Cerebellar nuclear complex (tissue), 1 donor: ENCODE measurements around the gene GABRR2.
A peak's percentile ranks its signal among the peaks of the same experiment; 100 is the strongest.

Experiments used
- DNase-seq, 2 experiments: peaks; one replicate each; lab custom pipeline; 2025; lab: John Stamatoyannopoulos, UW

The GABRR2 gene

DNA sequence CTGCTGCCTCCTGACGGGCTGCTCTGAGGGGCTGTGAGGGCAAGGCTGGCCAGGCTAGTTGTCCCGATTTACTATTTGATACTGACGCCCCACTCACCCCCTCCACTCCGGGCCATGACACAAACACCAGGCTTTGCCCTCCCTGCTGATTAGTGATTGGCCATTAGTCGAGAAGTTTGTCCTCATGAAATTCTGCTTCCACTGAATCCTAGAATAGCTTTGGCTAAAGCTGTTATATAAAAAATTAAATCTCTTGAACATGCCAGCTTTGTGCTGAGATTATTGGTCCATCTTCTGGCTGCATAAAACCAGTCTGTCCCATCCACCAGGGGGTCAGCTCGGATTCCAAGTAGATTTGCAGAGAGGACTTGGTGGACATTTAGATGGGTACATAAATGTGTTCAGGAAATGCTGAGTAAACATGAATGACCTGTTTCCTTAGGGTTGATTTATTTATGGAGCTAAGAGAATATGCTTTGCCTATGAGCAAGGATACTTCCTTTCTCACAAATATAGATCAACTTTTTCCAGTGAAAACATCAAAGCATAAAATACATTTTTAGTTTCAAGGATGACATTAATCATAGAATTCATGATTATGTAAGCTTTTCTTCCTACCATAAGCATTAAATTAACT lies at the start of gene GABRR2:
Gene GABRR2, minus strand, starts transcription at position 51 of the 637 bp plus-strand sequence. CDS start 134 bp downstream, outside the sequence.
- no peak for DNase-seq

DNA sequence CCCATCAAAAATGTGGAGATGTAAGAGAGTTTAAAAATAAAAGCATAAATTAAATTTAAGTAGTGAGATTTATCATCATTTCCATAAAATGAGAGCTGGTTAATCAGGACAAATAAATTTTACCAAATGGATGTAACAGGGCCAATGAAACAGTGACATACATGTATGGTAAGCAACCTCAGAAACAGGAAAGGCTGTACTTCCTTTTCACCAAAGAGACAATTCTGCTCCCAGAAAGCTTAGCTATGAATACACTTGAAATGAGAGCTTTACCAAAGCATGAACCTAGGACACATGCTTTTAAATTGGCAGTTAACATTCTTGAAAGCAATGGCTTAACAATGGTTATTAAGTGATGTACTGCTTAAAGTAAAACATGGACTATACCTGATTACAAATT lies 49.5 kb upstream of the GABRR2 start:
- no peak for DNase-seq

DNA sequence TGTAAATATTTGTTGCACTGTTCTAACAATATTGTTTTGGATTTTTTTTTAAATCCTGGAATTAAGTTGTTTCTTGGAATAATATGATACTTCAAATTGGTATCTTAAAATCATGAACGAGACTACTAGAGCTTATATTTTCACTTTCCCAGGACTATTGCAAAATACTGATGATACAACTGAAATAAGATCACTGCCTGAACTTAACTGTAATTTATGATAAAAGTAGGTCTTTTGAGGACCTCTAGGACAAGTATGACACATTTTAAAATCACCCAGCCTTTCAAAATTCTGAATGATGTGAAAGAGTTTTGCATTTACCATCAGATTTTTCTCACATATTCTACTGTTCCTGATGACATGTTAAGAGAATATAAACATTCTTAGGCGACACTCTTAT lies 46.1 kb upstream of the GABRR2 start:
- DNase-seq, result no peak

DNA sequence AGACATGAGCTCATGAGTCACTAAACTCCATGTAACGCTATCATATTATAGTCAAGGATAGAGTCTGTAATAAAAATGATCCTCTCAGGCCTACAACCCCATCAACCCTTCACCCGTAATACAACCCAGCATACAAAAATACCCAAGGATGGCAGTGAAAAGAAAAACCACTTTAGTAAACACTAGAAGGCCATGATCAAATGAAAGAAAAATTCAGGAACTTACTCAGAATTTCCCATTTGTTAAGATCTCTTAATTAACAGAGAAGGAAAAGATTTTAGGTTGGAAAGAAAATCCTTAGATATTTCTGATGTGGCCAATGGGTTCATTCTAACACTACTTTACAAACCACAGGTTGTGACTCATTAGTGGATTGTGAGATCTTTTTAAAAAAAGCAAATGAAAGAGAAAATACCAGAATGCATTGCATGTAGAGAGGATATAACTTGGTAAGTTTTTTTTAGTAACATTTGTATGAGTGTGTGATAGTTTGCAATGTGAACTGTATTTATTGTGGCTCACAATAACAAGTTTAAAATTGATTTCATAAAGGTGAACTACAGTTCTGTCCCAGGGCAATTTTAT lies 45.4 kb upstream of the GABRR2 start:
- no peak for DNase-seq

DNA sequence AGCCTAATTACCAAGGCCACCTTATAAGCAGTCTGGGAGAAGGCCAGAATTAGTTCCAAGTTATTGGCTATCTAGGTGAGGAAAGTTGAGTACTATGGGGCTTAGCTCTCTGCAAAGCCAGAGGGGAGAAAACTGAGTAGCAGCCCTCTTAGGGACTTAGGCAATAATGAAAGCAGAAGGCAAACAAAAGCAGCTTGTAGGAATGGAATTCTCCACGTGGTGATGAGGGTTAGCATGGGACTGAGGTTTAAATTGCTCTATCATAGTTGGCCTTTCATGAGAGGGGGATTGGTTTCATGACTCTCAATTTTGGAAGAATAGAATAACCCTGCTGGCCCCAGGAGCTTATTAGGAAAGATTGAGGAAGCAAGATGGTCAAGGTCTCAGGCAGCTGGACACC lies 44.5 kb upstream of the GABRR2 start:
- DNase-seq, result no peak

DNA sequence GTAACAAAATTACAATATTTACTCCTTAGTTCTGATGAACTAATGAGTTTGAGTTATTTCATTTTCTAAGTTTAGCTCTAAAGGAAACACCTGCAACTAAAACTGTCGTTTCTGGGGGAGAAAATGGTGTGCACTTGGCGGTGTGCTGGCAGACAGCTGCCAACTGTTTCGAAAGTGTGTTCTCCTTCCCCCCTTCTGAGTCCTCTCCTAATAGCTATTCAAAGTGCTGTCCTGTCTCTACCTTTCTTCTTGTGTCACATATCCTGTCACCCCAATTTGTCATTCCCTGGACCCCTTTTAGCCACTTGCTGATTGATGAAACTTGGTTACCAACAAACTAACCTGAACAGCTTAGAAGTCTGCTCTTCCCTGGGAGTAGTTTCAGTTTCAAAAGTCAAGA lies 42.3 kb upstream of the GABRR2 start:
- no peak for DNase-seq

DNA sequence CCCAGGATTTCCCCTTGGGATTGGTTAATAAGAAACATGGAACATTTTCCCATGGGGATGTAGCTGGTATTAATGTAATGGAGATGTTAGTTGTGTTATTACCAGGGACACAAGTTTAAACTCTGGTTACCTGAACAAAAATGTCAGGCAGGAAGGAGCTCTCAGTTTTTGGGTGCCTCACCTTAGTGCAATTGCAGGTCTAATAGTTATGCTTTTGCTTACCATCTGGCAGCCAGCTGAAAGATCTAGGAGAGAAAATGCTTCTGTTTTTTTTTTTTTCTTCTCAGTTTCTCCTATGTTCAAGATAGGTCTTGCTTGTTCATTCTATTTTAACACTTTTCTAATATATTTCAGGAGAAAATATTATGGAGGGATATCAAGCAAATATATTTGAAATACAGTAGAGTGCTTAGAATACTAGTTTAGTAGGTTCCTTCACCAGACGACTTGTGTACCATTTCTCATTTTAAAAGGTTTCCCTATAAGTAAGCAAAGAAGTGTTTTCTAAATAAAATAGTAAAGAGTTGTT lies 41.6 kb upstream of the GABRR2 start:
- DNase-seq, result no peak

DNA sequence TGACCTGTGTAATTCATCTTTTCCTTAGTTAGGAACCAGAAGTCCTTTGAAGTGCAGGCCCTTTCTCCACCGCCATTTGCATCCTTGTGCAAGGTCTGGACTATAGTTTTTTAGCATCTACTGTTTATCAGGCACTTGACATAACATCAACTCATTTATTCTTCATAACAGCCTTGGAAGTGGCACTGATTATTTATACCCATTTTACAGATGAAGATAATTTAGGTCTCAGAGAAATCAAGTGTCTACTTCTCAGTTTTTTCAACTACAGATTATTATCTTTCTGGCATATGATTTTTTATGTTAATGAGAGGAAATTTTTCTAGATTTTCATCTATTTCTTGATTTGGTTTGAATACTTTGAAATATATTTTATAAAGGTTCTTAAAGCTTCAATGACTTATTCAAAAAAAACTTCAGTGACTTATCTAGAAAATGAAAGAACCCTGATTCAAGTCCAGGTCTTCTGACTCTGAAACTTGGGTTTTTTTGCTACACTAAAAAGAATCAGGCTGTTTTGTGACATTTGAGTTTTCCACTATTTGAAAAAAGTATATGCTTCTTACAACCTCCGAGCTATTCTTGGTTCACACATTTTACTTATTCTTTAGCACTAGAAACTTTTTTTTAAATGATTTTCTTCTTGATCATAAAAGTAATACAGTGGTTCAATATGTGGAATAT lies 40.6 kb upstream of the GABRR2 start:
- DNase-seq, result no peak

DNA sequence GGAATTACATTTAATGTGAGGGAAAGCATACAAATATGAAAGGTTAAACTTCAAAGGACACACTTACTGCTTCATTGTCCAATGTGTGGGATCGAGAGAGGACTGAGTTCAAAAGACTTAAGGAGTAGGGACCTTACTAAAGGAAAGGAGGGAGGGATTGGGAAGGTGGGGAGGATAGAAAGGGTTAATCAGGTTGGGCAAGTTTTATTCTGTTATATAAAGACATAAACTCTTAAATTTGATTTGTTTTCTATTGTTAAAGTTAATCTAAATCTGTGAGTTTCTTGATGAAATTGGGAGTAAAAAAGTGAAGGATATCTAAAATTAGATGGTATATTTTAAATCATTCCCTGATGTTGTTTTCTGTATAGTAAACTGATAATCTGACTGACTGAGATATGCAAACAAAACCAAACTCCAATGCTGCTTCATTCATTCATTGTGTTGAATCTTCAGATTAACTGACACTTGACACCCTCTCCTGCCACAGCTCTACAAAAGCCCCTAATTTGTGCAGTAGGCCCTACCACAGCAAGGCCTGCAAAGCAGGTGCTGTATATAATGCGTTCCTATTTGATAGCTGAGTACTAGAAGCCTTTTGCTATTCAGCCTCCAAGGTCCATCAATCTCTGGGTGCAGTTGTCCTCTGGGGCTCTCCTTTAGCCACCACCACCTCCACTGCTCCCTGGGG lies 38.7 kb upstream of the GABRR2 start:
- no peak for DNase-seq

DNA sequence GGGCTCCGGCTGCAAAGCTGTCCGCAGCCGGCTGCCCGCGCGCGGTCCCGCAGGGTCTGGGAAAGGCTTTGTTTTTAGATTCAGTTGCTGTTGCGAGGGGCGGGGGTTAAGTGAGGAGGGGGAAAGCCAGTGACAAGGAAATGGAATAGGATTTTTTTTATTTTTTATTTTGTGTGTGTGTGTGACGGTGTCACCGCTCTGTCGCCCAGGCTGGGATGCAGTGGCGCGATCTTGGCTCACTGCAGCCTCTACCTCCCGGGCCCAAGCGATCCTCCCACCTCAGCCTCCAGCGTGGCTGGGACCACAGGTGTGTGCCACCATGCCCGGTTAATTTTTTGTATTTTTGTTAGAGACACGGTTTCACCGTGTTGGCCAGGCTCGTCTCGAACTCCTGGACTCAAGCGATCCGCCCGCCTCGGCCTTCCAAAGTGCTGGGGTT lies 38.0 kb upstream of the GABRR2 start:
- no peak for DNase-seq

DNA sequence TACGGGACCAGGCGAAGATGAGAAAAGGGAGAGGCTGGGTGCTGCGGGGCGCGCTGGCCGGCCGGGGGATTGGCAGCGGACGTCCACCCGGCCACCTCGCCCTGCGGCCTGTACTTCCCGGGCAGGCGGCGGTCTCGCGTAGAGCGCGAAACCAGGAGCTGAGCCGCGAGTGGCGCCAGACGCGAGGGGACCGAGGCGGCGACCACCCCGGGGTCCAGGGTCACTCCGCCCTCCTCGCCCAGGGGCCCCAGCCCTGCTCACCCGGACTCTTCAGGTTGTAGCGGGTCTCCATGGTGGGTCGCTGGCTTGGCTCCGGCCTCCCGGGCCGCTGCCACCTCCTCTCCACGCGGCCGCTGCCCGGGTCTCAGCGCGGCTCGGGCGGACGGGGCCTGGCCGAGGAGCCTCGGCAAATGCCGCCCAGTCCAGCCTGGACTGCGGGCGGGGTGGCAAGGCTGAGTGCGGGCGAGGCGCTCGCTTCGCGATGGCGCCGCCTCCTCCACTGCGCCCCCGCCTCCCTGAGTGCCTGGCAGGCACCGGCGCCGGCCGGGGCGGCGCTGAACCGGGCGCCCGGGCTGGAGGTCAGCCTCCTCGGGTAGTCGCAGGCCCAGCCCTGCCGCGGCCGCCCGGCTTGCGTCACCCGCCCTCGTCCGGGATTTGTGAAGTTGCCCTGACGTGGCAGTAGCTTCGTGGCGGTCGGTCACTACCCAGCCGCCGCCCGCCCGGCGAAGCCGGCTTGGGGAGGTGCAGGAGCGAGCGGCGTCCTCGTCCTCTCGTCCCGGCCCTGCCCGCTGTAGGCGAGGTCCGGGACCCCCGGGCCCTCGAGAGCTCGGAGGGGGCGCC lies 37.4 kb upstream of the GABRR2 start, which contains the start of gene UBE2J1:
Gene UBE2J1, minus strand, starts transcription at position 445 of the 840 bp plus-strand sequence. Its CDS starts 153 bp downstream, at position 292.
- peak in 1 of 2 experiments; percentile 42 for DNase-seq

DNA sequence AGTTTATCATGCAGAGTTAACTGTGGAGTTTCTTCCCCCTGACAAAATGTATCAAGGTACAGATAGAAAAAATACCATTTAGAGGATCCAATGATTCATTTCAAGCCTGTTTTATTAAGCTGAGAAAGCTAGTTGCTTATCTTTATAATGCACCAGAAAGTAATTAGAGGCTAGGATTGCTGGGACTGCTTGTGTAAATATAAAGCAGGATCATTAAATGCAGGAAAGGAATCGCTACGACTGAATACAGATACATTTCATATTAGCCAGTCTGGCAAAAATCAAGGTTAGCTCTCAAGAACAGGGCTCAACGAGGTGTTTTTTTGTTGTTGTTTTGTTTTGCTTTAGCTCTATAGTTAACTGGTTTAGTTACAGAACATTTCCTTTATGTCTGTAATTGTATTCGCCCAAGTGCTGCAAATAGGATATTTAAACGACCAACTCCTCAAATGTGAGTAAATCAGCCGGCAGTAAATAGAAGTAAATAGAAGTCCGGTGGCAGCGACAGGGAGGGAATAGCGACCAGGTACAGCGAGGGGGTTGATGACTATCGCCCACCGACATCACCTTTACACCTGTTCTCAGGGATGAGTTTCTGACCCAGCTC lies 36.7 kb upstream of the GABRR2 start:
- DNase-seq, result no peak

DNA sequence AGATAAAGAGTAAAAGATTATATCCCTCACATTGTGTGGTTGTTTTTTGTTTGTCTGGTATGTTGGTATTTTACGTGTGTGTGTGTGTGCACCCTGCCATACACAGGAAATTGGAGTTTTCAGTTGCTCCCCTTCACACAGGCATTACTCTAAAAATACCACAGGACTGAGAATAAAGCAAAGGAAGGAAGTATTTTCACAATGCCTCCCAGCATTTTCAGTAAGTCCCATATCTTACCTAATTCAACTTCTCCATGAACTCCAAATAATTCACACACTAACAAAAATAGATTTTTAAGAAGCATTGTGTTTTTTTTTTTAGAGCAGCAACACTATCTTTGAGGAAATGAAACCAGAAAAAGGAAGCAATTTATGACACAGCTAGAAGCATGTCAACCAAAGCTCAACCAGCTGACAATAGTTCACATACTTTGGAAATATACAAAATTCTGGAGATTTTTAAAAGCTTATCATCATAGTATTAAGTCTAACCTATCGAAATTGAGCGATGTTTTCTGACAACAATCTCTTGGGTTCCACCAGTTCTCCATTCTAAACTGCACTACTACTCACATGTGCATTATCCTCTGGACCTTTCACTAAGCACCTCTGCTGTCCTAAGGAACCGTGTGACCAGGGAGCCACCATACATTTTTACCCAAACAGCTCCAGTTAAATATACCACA lies 35.3 kb upstream of the GABRR2 start:
- no peak for DNase-seq

DNA sequence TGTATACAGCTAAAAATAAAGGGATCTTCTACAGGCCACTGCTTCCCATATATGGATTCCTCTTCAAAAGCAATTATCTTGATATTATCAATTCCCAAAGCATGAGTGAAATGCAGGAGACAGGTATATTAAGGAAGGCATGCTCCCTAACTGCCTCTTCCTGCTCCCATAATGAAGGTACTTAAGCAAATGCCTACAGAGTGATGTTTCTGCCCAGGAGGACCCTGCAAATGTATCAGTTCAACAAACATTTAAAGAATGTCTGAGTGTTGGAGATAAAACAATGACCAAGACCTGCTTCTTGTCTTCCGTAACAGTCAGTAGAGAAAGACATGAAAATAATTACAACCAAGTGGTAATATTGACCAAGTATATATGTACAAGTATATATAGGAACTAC lies 33.3 kb upstream of the GABRR2 start:
- no peak for DNase-seq

DNA sequence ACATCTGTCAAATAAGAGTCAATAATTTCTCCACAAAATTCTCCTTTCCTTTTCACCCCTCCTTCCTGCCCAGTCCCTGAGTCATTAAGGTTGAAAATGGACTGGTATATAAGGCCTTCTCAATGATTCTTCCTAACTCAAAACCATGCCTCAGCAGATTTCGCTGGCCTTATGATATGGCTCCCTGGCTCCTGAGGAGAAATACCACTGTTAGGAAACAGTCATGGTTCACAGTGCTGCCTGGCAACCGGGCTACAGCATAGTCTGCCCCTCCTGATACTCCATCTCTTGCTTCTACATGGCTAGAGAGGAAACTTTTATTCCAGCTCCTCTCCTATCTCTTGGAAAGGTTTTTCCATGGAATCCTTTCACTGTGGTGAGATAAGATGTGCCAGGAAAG lies 32.7 kb upstream of the GABRR2 start:
- no peak for DNase-seq

DNA sequence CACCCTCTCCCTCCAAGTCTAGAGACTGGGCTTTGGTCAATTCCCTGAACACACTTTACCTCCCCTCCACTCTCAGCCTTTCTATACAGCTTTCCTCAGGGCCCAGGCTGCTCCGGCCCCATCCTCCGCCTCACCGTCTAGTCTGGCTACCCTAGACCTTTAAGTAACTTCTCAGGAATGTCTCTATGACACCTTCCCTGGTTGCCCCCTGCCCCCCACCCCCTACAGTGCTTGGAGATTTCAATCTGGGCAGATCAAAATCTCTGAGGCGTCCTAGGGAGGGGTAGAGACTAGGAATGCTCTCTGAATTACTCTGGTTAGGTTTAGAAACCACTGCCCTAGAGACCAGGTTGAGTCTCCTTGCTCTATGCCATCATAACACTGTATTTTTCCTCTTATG lies 31.3 kb upstream of the GABRR2 start:
- no peak for DNase-seq

DNA sequence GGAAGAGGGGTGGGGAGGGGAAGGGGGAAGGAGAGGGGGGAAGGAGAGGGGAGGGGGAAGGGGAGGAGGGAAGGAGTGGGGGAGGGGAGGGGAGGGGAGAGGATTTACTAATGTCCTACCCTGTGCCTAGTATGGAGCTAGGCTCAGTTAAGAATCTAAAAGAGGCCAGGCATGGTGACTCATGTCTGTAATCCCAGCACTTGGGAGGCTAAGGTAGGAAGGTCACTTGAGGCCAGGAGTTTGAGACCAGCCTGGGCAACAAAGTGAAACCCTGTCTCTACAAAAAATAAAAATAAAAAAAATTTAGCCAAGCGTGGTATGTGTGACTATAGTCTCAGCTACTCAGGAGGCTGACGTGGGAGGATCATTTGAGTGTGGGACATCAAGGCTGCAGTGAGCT lies 24.5 kb upstream of the GABRR2 start:
- DNase-seq, result no peak

DNA sequence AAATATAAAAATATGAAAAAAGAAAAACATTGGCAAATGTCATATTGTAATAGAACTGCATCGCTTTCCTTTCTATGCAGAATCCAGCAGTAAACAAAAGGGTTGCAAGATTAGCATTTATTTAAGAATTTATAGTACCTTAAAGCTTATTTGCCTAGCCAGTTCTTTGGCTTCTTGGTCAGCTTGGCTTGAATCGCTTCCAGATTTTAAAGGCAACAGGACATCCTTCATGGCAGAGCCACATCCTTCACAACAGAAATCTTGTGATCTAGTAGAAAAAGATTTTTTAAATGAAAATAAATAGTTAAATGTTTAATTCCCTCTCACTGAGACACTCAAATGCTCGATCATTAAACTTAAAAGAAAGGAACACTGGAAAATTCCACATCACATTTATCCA lies 20.1 kb upstream of the GABRR2 start:
- no peak for DNase-seq

DNA sequence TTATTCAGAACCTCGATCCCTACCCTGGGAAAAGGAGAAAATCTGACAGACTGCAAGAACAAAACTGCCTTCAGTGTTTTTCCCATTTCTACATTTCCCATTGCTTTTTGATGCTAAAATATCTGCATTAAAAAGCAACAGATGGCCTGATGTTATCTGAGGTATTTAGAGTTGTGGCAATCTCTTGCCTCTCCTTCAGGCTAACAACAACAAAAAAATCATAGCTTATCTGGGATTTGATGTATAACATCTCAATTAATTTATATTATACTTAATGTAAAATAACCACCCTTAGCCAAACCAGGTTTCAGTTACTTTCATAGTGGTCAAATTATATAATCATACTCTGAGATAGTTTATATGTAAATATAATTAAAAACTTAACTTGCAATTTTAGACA lies 15.8 kb upstream of the GABRR2 start:
- DNase-seq, result no peak

DNA sequence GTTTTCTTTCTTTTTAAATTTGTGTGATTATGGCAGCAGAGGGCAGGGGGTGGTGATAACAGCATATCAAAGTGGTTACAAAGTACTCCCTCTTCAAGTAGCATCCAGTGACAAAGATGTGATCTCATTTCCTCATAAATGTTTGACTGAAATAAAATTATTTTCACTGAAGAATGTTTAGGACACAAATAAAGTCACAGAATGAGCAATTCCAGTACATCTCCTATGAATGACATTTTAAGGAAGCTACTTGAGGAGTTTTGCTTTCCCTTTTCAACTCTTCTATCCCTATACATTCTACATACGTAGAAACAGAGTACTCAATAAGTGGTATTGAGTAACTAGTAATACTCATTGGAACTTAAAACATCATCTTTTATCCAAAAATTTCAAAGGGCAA lies 13.9 kb upstream of the GABRR2 start:
- DNase-seq, result no peak

DNA sequence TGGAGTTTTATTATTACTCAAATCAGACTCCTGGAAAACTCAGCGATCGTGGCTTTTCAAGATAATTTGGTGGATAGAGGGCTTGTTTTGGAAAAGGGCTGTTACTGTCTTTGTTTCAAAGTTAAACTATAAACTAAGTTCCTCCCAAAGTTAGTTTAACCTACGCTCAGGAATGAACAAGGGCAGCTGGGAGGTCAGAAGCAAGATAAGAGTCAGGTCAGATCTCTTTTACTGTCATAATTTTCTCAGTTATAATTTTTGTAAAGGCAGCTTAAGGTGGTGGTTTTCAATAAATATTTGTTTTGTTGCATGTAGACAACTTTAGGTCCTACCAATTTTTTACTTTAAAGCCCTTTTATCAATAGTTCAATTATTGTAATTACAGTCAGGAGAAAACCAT lies 9.2 kb upstream of the GABRR2 start:
- DNase-seq, result no peak
